Measurements from ENCODE around the gene DGLUCY.
"Not testable (repeated sequence)": the region's sequence is repeated elsewhere in the genome, so short reads cannot be mapped to it uniquely, and the experiment has no call there.

The DGLUCY gene

GRCh38 chr14:91088585-91089235 is 25.2 kb upstream of the DGLUCY start:
- FAIRE-seq (peak; percentile 16), DNase-seq (ENCODE audit: insufficient read length, low spot score) (no peak)
- TF ChIP-seq POU2F2 (IDR thresholded peaks at IDR 0.05; ENCODE audit: low read depth, low read length), result no peak
- TF ChIP-seq POLR2AphosphoS5 (IDR thresholded peaks at IDR 0.05; ENCODE audit: low read depth, low read length), result no peak
- TF ChIP-seq SPI1 (IDR thresholded peaks at IDR 0.05; ENCODE audit: low read depth, low read length), result no peak

- DNase-seq (ENCODE audit: insufficient read length, low spot score) (no peak), FAIRE-seq (peak; percentile 41)
- TF ChIP-seq POLR2A (IDR thresholded peaks at IDR 0.05; ENCODE audit: low read depth, low read length), result no peak
- TF ChIP-seq SPI1 (IDR thresholded peaks at IDR 0.05; ENCODE audit: low read depth, low read length), result no peak
- TF ChIP-seq POLR2AphosphoS5 (IDR thresholded peaks at IDR 0.05; ENCODE audit: low read depth, low read length), result no peak
- TF ChIP-seq TAF1 (IDR thresholded peaks at IDR 0.05; ENCODE audit: low read depth, low read length), result no peak
- no peak for TF ChIP-seq POU2F2 (IDR thresholded peaks at IDR 0.05; ENCODE audit: low read depth, low read length)
These were observed 23.8 kb upstream of the DGLUCY start for GRCh38 chr14:91089958-91090535.

- no peak for FAIRE-seq
- TF ChIP-seq POLR2AphosphoS5 (IDR thresholded peaks at IDR 0.05; ENCODE audit: low read depth, low read length), result no peak
- no peak for TF ChIP-seq TAF1 (IDR thresholded peaks at IDR 0.05; ENCODE audit: low read depth, low read length)
- TF ChIP-seq PAX5 (IDR thresholded peaks at IDR 0.05; ENCODE audit: insufficient read depth, low read length, severe bottlenecking), result no peak
- no peak for TF ChIP-seq POU2F2 (IDR thresholded peaks at IDR 0.05; ENCODE audit: low read depth, low read length)
- TF ChIP-seq POLR2A (IDR thresholded peaks at IDR 0.05; ENCODE audit: low read depth, low read length), result no peak
- TF ChIP-seq SPI1 (IDR thresholded peaks at IDR 0.05; ENCODE audit: low read depth, low read length), result no peak
These were observed 23.1 kb upstream of the DGLUCY start for GRCh38 chr14:91090743-91091142.

GRCh38 chr14:91092073-91092472 is 21.8 kb upstream of the DGLUCY start:
- FAIRE-seq, result no peak
- TF ChIP-seq SPI1 (IDR thresholded peaks at IDR 0.05; ENCODE audit: low read depth, low read length), result no peak
- no peak for TF ChIP-seq POU2F2 (IDR thresholded peaks at IDR 0.05; ENCODE audit: low read depth, low read length)
- TF ChIP-seq POLR2AphosphoS5 (IDR thresholded peaks at IDR 0.05; ENCODE audit: low read depth, low read length), result no peak
- TF ChIP-seq POLR2A (IDR thresholded peaks at IDR 0.05; ENCODE audit: low read depth, low read length), result no peak
- no peak for TF ChIP-seq TAF1 (IDR thresholded peaks at IDR 0.05; ENCODE audit: low read depth, low read length)
- no peak for TF ChIP-seq PAX5 (IDR thresholded peaks at IDR 0.05; ENCODE audit: insufficient read depth, low read length, severe bottlenecking)
- DNase-seq (ENCODE audit: insufficient read length, low spot score), result no peak

More at GRCh38 chr14:91090743-91091142, 23.1 kb upstream of the DGLUCY start:
- no peak for DNase-seq (ENCODE audit: insufficient read length, low spot score)

GRCh38 chr14:91093743-91094472 is 20.0 kb upstream of the DGLUCY start:
- not testable (repeated sequence) for FAIRE-seq; DNase-seq (ENCODE audit: insufficient read length, low spot score)

- TF ChIP-seq TAF1 (IDR thresholded peaks at IDR 0.05; ENCODE audit: low read depth, low read length) (no peak), SPI1 (IDR thresholded peaks at IDR 0.05; ENCODE audit: low read depth, low read length) (no peak), PAX5 (IDR thresholded peaks at IDR 0.05; ENCODE audit: insufficient read depth, low read length, severe bottlenecking) (no peak), POLR2AphosphoS5 (IDR thresholded peaks at IDR 0.05; ENCODE audit: low read depth, low read length) (no peak), POLR2A (IDR thresholded peaks at IDR 0.05; ENCODE audit: low read depth, low read length) (no peak), POU2F2 (IDR thresholded peaks at IDR 0.05; ENCODE audit: low read depth, low read length) (no peak)
- FAIRE-seq, result no peak
These were observed 19.1 kb upstream of the DGLUCY start for GRCh38 chr14:91094772-91095171.

DNA sequence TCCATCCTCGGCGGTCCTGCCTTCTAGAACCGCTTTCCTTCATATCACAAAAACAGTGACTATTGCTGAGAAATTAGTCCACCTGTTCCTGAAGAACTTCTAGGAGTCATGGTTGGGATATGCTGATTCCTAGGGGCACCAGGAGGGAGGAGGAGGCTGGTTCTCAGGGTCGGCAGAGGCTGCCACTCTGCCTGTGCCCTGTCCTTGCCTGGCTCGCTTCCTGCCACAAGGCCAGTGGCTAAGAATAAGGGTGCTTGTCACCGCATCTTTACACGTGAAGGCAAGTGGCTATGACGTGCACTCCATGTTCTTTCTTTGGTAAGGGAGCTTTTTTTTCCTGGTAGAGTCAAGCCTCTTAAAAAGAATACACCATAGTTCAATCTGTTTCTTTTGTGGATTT is 18.7 kb upstream of the DGLUCY start:
- TF ChIP-seq TAF1 (IDR thresholded peaks at IDR 0.05; ENCODE audit: low read depth, low read length) (no peak), POLR2A (IDR thresholded peaks at IDR 0.05; ENCODE audit: low read depth, low read length) (no peak), PAX5 (IDR thresholded peaks at IDR 0.05; ENCODE audit: insufficient read depth, low read length, severe bottlenecking) (no peak), POLR2AphosphoS5 (IDR thresholded peaks at IDR 0.05; ENCODE audit: low read depth, low read length) (no peak), POU2F2 (IDR thresholded peaks at IDR 0.05; ENCODE audit: low read depth, low read length) (no peak), SPI1 (IDR thresholded peaks at IDR 0.05; ENCODE audit: low read depth, low read length) (no peak)
- FAIRE-seq (no peak), DNase-seq (ENCODE audit: insufficient read length, low spot score) (no peak)

More at GRCh38 chr14:91094772-91095171, 19.1 kb upstream of the DGLUCY start:
- no peak for DNase-seq (ENCODE audit: insufficient read length, low spot score)

DNA sequence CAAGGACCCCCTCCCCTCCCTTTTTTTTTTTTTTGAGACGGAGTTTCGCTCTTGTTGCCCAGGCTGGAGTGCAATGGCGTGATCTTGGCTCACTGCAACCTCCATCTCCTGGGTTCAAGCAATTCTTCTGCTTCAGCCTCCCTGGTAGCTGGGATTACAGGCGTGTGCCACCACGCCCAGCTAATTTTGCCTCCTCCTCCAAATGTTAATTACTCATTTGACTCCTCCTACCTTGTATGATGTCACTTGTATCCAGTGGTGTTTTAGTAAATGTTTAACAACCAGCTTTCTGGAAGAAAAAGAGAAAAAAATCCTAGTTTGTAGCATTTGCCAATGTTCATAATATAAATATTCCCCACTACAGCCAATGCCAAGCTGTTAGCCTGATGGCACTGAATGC is 16.2 kb upstream of the DGLUCY start:
- not testable (repeated sequence) for FAIRE-seq; DNase-seq (ENCODE audit: insufficient read length, low spot score)

- FAIRE-seq (no peak), DNase-seq (ENCODE audit: insufficient read length, low spot score) (no peak)
- TF ChIP-seq POU2F2 (IDR thresholded peaks at IDR 0.05; ENCODE audit: low read depth, low read length) (no peak), POLR2AphosphoS5 (IDR thresholded peaks at IDR 0.05; ENCODE audit: low read depth, low read length) (no peak), TAF1 (IDR thresholded peaks at IDR 0.05; ENCODE audit: low read depth, low read length) (no peak), POLR2A (IDR thresholded peaks at IDR 0.05; ENCODE audit: low read depth, low read length) (no peak), SPI1 (IDR thresholded peaks at IDR 0.05; ENCODE audit: low read depth, low read length) (no peak), PAX5 (IDR thresholded peaks at IDR 0.05; ENCODE audit: insufficient read depth, low read length, severe bottlenecking) (no peak)
These were observed 15.3 kb upstream of the DGLUCY start for GRCh38 chr14:91098591-91098990.

DNA sequence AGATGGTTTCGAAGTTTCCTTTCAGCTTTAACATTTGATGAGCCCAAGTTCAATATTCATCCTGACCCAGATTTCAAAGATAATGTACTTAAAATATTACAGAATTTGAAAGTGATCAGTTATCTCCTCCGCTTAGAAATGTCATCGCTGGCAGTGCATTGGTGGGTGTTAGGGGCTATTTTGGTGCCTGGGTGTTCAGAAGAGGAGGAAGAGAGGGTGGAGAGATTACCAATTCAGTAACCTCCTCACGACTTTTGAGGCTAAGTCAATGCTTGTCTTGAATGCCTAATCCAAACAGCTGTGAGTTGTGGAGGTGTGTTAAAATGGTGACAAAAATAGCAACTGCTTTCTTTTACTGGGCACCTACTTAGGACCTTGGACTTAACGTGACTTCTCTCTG is 13.8 kb upstream of the DGLUCY start:
- FAIRE-seq (no peak), DNase-seq (ENCODE audit: insufficient read length, low spot score) (no peak)
- TF ChIP-seq POLR2A (IDR thresholded peaks at IDR 0.05; ENCODE audit: low read depth, low read length), result no peak
- no peak for TF ChIP-seq POU2F2 (IDR thresholded peaks at IDR 0.05; ENCODE audit: low read depth, low read length)

All from GM12891 (cell line).